ENCODE measurements around the gene UGT8. TPM values are rescaled to one million over a fixed set of nuclear protein-coding genes. Genes with fewer than 3 reads are reported as not detected.

UGT8 gene
- polyA plus RNA-seq, 2 donors: 0.61 to 1.3 TPM

GRCh38 chr4:114677346-114677979 is 78.9 kb downstream of the UGT8 start:
- no peaks in the 10 kb centered on the region for H3K9me3 ChIP-seq (ENCODE audit: control insufficient read depth in 2 of 2, insufficient read depth in 1 of 2, low read depth in 1 of 2, low read length in 1 of 2)
- WGBS, 2 donors: 78 to 87% methylated on average over 1 of the region's 1 CpG
- no peaks in the 10 kb centered on the region for H3K27me3 ChIP-seq (ENCODE audit: control insufficient read depth in 1 of 2, insufficient read depth in 2 of 2, low read length in 2 of 2)
- no peak overlapping the region for H3K27ac ChIP-seq (ENCODE audit: low read depth in 2 of 2, low read length in 1 of 2)
- H3K4me1 ChIP-seq (ENCODE audit: control insufficient read depth in 2 of 2, insufficient read depth in 2 of 2, low read length in 1 of 2): no peaks in the 10 kb centered on the region
- no peak overlapping the region for H3K4me3 ChIP-seq (ENCODE audit: low read depth in 1 of 2, low read length in 2 of 2)
- no peaks in the 10 kb centered on the region for H3K36me3 ChIP-seq (ENCODE audit: control insufficient read depth in 2 of 2, insufficient read depth in 2 of 2, low read length in 1 of 2)

DNA sequence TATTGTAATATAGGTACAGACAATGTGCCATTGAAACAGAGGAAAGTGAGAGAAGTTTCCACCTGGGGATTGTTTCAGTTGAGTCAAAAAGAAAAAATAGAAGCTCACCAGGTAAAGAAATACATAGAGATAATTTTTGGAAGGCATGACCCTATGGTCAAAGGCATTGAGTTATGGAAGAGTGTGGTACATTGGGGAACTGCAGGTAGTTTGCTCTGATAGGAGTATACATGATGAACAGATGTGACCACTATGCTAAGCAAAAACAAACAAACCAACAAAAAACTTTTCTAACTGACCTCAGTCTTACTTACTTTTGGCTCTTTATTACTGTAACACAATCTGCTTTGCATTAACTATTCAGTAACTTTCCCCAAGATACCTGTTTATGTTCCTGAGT is 85.9 kb downstream of the UGT8 start:
- H3K27me3 ChIP-seq (ENCODE audit: control insufficient read depth in 1 of 2, insufficient read depth in 2 of 2, low read length in 2 of 2): no peaks in the 10 kb centered on the region
- H3K36me3 ChIP-seq (ENCODE audit: control insufficient read depth in 2 of 2, insufficient read depth in 2 of 2, low read length in 1 of 2): no peaks in the 10 kb centered on the region
- H3K9me3 ChIP-seq (ENCODE audit: control insufficient read depth in 2 of 2, insufficient read depth in 1 of 2, low read depth in 1 of 2, low read length in 1 of 2): no peaks in the 10 kb centered on the region
- no peak overlapping the region for H3K27ac ChIP-seq (ENCODE audit: low read depth in 2 of 2, low read length in 1 of 2)
- no peak overlapping the region for H3K4me3 ChIP-seq (ENCODE audit: low read depth in 1 of 2, low read length in 2 of 2)
- H3K4me1 ChIP-seq (ENCODE audit: control insufficient read depth in 2 of 2, insufficient read depth in 2 of 2, low read length in 1 of 2): no peaks in the 10 kb centered on the region

DNA sequence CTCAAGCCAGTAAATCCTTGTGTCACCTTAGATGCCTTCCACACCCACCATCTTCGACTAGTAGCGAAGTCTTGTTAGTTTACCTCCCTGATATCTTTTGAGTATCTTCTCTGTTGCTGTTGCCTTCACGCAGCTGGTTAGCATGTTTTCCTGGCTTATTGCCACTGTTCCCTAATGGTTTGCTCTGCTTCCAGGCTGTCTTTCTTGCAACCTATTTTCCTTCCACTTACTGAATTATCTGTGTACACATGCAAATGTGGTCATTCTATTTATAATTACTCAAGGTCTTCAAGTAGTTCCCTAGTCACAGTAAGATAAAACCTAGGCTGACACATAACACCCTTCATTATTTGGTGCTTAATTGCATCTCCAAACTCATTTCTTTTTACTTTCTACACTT is 89.5 kb downstream of the UGT8 start:
- H3K27me3 ChIP-seq (ENCODE audit: control insufficient read depth in 1 of 2, insufficient read depth in 2 of 2, low read length in 2 of 2): no peaks in the 10 kb centered on the region
- H3K4me3 ChIP-seq (ENCODE audit: low read depth in 1 of 2, low read length in 2 of 2): no peak overlapping the region
- 73 to 77% methylated on average over 3 of the region's 3 CpGs for WGBS, 2 donors
- H3K4me1 ChIP-seq (ENCODE audit: control insufficient read depth in 2 of 2, insufficient read depth in 2 of 2, low read length in 1 of 2): no peaks in the 10 kb centered on the region
- no peaks in the 10 kb centered on the region for H3K36me3 ChIP-seq (ENCODE audit: control insufficient read depth in 2 of 2, insufficient read depth in 2 of 2, low read length in 1 of 2)
- H3K27ac ChIP-seq (ENCODE audit: low read depth in 2 of 2, low read length in 1 of 2): no peak overlapping the region
- no peaks in the 10 kb centered on the region for H3K9me3 ChIP-seq (ENCODE audit: control insufficient read depth in 2 of 2, insufficient read depth in 1 of 2, low read depth in 1 of 2, low read length in 1 of 2)

GRCh38 chr4:114690571-114690970 is 92.0 kb downstream of the UGT8 start:
- Histone ChIP-seq H3K36me3 (ENCODE audit: control insufficient read depth in 2 of 2, insufficient read depth in 2 of 2, low read length in 1 of 2) (no peaks in the 10 kb centered on the region), H3K9me3 (ENCODE audit: control insufficient read depth in 2 of 2, insufficient read depth in 1 of 2, low read depth in 1 of 2, low read length in 1 of 2) (no peaks in the 10 kb centered on the region)

GRCh38 chr4:114691865-114692264 is 93.3 kb downstream of the UGT8 start:
- Histone ChIP-seq H3K27ac (ENCODE audit: low read depth in 2 of 2, low read length in 1 of 2) (no peak overlapping the region), H3K9me3 (ENCODE audit: control insufficient read depth in 2 of 2, insufficient read depth in 1 of 2, low read depth in 1 of 2, low read length in 1 of 2) (no peaks in the 10 kb centered on the region), H3K27me3 (ENCODE audit: control insufficient read depth in 1 of 2, insufficient read depth in 2 of 2, low read length in 2 of 2) (no peaks in the 10 kb centered on the region), H3K4me3 (ENCODE audit: low read depth in 1 of 2, low read length in 2 of 2) (no peak overlapping the region), H3K4me1 (ENCODE audit: control insufficient read depth in 2 of 2, insufficient read depth in 2 of 2, low read length in 1 of 2) (no peaks in the 10 kb centered on the region), H3K36me3 (ENCODE audit: control insufficient read depth in 2 of 2, insufficient read depth in 2 of 2, low read length in 1 of 2) (no peaks in the 10 kb centered on the region)
- 66 to 75% methylated on average over 1 of the region's 1 CpG for WGBS, 2 donors

More at GRCh38 chr4:114690571-114690970, 92.0 kb downstream of the UGT8 start:
- Histone ChIP-seq H3K27me3 (ENCODE audit: control insufficient read depth in 1 of 2, insufficient read depth in 2 of 2, low read length in 2 of 2) (no peaks in the 10 kb centered on the region), H3K27ac (ENCODE audit: low read depth in 2 of 2, low read length in 1 of 2) (no peak overlapping the region), H3K4me3 (ENCODE audit: low read depth in 1 of 2, low read length in 2 of 2) (no peak overlapping the region), H3K4me1 (ENCODE audit: control insufficient read depth in 2 of 2, insufficient read depth in 2 of 2, low read length in 1 of 2) (no peaks in the 10 kb centered on the region)

DNA sequence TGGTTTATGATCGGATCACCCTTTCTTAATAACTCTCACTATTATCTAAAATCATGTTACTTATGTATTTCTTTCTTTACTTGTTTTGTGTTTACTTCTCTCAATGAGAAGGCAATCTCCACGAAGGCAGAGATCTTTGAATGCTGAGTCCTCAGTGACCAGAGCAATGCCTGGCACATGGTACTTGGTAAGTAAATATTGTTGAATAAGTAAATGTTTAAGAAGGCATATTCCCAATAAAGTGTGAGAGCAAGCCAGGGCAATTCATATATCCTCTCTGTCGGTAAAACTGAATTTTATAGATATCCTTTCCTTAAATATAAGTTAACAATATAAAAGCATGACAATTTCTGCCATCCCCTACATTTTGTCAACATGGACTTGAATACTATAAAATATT is 94.4 kb downstream of the UGT8 start:
- WGBS, 2 donors: 81 to 93% methylated on average over 3 of the region's 3 CpGs
- Histone ChIP-seq H3K4me1 (ENCODE audit: control insufficient read depth in 2 of 2, insufficient read depth in 2 of 2, low read length in 1 of 2) (no peaks in the 10 kb centered on the region), H3K27ac (ENCODE audit: low read depth in 2 of 2, low read length in 1 of 2) (no peak overlapping the region), H3K9me3 (ENCODE audit: control insufficient read depth in 2 of 2, insufficient read depth in 1 of 2, low read depth in 1 of 2, low read length in 1 of 2) (no peaks in the 10 kb centered on the region), H3K36me3 (ENCODE audit: control insufficient read depth in 2 of 2, insufficient read depth in 2 of 2, low read length in 1 of 2) (no peaks in the 10 kb centered on the region), H3K4me3 (ENCODE audit: low read depth in 1 of 2, low read length in 2 of 2) (no peak overlapping the region), H3K27me3 (ENCODE audit: control insufficient read depth in 1 of 2, insufficient read depth in 2 of 2, low read length in 2 of 2) (no peaks in the 10 kb centered on the region)

- no peaks in the 10 kb centered on the region for H3K27me3 ChIP-seq (ENCODE audit: control insufficient read depth in 1 of 2, insufficient read depth in 2 of 2, low read length in 2 of 2)
- H3K27ac ChIP-seq (ENCODE audit: low read depth in 2 of 2, low read length in 1 of 2): no peak overlapping the region
- H3K36me3 ChIP-seq (ENCODE audit: control insufficient read depth in 2 of 2, insufficient read depth in 2 of 2, low read length in 1 of 2): no peaks in the 10 kb centered on the region
- H3K4me3 ChIP-seq (ENCODE audit: low read depth in 1 of 2, low read length in 2 of 2): no peak overlapping the region
- H3K9me3 ChIP-seq (ENCODE audit: control insufficient read depth in 2 of 2, insufficient read depth in 1 of 2, low read depth in 1 of 2, low read length in 1 of 2): no peaks in the 10 kb centered on the region
- H3K4me1 ChIP-seq (ENCODE audit: control insufficient read depth in 2 of 2, insufficient read depth in 2 of 2, low read length in 1 of 2): no peaks in the 10 kb centered on the region
- WGBS, 2 donors: 2 to 3% methylated on average over 1 of the region's 1 CpG
These were observed 96.2 kb downstream of the UGT8 start for GRCh38 chr4:114694770-114695169.

GRCh38 chr4:114698231-114698630 is 99.6 kb downstream of the UGT8 start:
- Histone ChIP-seq H3K4me1 (ENCODE audit: control insufficient read depth in 2 of 2, insufficient read depth in 2 of 2, low read length in 1 of 2) (no peaks in the 10 kb centered on the region), H3K27ac (ENCODE audit: low read depth in 2 of 2, low read length in 1 of 2) (no peak overlapping the region), H3K9me3 (ENCODE audit: control insufficient read depth in 2 of 2, insufficient read depth in 1 of 2, low read depth in 1 of 2, low read length in 1 of 2) (no peaks in the 10 kb centered on the region), H3K4me3 (ENCODE audit: low read depth in 1 of 2, low read length in 2 of 2) (no peak overlapping the region), H3K36me3 (ENCODE audit: control insufficient read depth in 2 of 2, insufficient read depth in 2 of 2, low read length in 1 of 2) (no peaks in the 10 kb centered on the region), H3K27me3 (ENCODE audit: control insufficient read depth in 1 of 2, insufficient read depth in 2 of 2, low read length in 2 of 2) (no peaks in the 10 kb centered on the region)
- 39 to 55% methylated on average over 4 of the region's 4 CpGs for WGBS, 2 donors

- Histone ChIP-seq H3K4me1 (ENCODE audit: control insufficient read depth in 2 of 2, insufficient read depth in 2 of 2, low read length in 1 of 2) (no peaks in the 10 kb centered on the region), H3K9me3 (ENCODE audit: control insufficient read depth in 2 of 2, insufficient read depth in 1 of 2, low read depth in 1 of 2, low read length in 1 of 2) (no peaks in the 10 kb centered on the region), H3K4me3 (ENCODE audit: low read depth in 1 of 2, low read length in 2 of 2) (no peak overlapping the region), H3K27me3 (ENCODE audit: control insufficient read depth in 1 of 2, insufficient read depth in 2 of 2, low read length in 2 of 2) (no peaks in the 10 kb centered on the region), H3K27ac (ENCODE audit: low read depth in 2 of 2, low read length in 1 of 2) (no peak overlapping the region), H3K36me3 (ENCODE audit: control insufficient read depth in 2 of 2, insufficient read depth in 2 of 2, low read length in 1 of 2) (no peaks in the 10 kb centered on the region)
- 73 to 80% methylated on average over 5 of the region's 5 CpGs for WGBS, 2 donors
These were observed 102.9 kb downstream of the UGT8 start for GRCh38 chr4:114701491-114701890.

DNA sequence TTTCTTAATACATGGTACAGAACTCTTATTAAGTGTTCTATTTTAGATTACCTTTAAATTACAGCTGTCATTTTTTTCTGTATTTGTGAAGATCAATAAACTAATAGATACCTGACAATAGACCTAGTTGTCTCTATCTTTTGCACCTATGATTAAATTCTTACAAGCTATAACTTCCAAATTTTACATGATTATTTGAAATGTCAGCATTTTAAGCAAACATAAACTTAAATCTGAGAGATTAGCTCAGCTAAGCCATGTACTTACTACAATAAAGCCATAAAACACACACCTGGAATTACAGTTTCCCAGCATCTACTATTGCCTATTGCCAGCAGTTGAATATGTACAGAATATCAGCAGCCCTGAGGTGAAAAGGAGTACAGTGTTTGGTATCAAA is 118.8 kb downstream of the UGT8 start:
- H3K27ac ChIP-seq (ENCODE audit: low read depth in 2 of 2, low read length in 1 of 2): no peak overlapping the region
- no peaks in the 10 kb centered on the region for H3K4me1 ChIP-seq (ENCODE audit: control insufficient read depth in 2 of 2, insufficient read depth in 2 of 2, low read length in 1 of 2)
- H3K27me3 ChIP-seq (ENCODE audit: control insufficient read depth in 1 of 2, insufficient read depth in 2 of 2, low read length in 2 of 2): no peaks in the 10 kb centered on the region
- no peaks in the 10 kb centered on the region for H3K9me3 ChIP-seq (ENCODE audit: control insufficient read depth in 2 of 2, insufficient read depth in 1 of 2, low read depth in 1 of 2, low read length in 1 of 2)
- no peaks in the 10 kb centered on the region for H3K36me3 ChIP-seq (ENCODE audit: control insufficient read depth in 2 of 2, insufficient read depth in 2 of 2, low read length in 1 of 2)
- no peak overlapping the region for H3K4me3 ChIP-seq (ENCODE audit: low read depth in 1 of 2, low read length in 2 of 2)

All from esophagus (tissue), 2 donors.